HG03457 (cell line): Measurements from ENCODE around the gene MBNL3.

Experiments
- ATAC-seq: cut with Tn5 transposase; IDR thresholded peaks from one replicate; pipeline ENCODE4 v1.9.1; 2021; ENCODE audit warnings: moderate number of reproducible peaks; ENCODE audit not compliant: unreplicated experiment

The MBNL3 gene

DNA sequence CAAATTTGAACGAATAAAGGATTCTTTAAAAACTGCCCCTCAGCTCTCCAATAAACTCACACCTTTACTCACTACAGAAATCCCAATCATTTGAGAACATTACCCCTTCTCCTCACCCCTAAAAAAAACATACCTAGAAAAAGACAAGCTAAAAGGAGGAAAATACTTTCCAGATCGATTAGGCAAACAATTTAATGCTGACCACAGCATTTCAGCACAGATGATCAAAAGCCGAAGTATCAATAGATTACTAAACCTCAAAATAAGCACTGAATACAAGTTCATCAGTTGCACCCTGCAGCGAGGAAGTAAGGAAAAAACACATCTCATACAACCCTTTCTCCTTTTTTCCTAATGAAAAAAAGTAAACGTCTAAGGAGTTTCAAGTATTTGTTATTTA lies 65.5 kb downstream of the MBNL3 start:
- no peak for ATAC-seq

GRCh38 chrX:132415012-132415411 lies 73.8 kb downstream of the MBNL3 start:
- no peak for ATAC-seq

DNA sequence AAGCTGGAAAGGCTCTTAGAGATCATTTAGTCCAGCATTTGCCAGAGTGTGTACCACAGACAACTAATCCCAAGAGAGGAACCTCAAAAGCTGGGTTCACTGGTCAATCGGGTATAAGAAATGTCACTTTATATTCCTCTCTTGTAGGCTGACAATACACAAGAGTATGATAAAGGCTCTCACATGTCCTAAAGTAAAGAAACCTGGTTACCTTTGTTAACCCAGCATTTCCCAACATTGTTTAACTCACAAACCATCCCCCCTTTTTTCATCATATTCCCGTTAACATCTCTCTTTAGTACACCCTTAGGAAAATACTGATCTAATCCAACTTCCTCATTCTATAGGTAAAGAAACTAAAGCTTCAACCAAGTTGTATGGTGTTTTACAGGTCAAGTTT lies 74.4 kb downstream of the MBNL3 start:
- ATAC-seq, result no peak

GRCh38 chrX:132413459-132413858 lies 75.4 kb downstream of the MBNL3 start:
- ATAC-seq, result no peak

GRCh38 chrX:132412208-132412607 lies 76.6 kb downstream of the MBNL3 start:
- no peak for ATAC-seq

DNA sequence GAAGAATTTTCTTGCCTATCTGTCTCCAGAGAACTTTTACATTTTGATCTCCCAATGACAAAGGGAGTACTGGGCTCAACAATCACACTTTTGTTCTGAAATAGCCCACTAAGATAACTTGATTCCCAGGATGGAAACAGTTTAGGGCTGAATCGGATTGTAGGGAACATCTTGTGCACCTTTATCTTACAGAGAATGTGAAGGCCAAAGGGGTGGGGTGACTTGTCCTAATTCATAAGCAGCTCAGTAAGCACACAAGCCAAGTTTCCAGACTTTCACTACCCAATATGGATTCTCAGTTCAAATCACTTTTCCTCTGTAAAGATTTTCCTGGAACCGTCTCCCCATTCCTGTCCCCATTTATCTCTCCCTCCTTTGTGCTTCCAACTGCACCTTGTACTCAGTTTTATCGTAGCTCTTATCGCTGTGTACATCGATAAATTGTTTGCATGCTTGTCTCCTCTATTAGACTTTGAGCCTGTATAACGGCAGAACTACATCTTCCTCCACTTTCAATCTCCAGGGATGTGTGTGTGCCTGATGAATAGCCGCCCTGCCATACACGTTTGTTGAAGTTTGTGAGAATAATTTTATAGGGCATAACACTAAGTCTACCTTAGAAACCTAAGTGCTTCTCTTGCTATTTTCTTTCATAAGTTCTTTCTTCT lies 77.4 kb downstream of the MBNL3 start:
- no peak for ATAC-seq

- ATAC-seq, result no peak
Measured at GRCh38 chrX:132409780-132410556, 78.9 kb downstream of the MBNL3 start.

GRCh38 chrX:132407691-132408090 lies 81.1 kb downstream of the MBNL3 start:
- ATAC-seq, result no peak

GRCh38 chrX:132406106-132406505 lies 82.7 kb downstream of the MBNL3 start:
- ATAC-seq, result no peak

DNA sequence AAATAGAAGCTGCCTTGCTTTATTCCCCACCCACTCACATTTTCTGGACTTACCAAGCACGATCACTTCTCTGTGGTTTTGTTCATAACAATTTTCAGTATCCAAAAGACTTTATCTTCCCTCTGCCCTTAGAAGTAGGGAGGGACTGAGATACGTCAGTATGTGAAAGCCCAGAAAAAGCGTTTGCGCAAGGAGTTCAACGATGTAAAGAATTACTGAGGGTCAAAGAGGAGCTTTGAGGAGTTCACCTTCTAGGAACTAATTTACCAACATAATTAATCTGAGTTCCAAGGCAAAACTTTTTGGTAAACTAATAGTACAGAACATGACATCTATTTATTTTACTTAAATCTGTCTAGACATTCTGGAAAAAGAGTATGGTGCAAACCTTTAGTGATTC lies 84.6 kb downstream of the MBNL3 start:
- no peak for ATAC-seq

DNA sequence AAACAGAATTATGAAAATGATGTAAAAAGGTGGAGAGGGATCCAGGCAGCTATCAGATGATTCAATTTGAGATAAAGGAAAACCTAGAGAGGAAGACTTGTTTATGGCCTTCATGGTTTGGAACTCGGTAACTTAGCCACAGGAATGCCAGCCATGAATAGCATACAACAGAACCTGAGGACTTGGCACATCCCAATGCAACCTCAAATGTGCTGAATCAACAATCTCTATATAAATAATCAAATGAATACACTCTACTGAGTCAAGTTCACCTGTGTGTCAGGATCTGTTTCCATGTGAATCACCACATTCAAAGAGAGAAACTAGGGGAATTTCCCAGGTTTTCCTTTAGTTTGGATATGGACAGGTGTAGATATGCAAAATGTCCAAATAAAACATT lies 86.9 kb downstream of the MBNL3 start:
- ATAC-seq, result no peak

- no peak for ATAC-seq
Measured at GRCh38 chrX:132400706-132401105, 88.1 kb downstream of the MBNL3 start.

GRCh38 chrX:132395645-132396044 lies 93.2 kb downstream of the MBNL3 start:
- no peak for ATAC-seq

GRCh38 chrX:132395026-132395425 lies 93.8 kb downstream of the MBNL3 start:
- ATAC-seq, result no peak

- ATAC-seq, result no peak
Measured at GRCh38 chrX:132394591-132394990, 94.2 kb downstream of the MBNL3 start.

DNA sequence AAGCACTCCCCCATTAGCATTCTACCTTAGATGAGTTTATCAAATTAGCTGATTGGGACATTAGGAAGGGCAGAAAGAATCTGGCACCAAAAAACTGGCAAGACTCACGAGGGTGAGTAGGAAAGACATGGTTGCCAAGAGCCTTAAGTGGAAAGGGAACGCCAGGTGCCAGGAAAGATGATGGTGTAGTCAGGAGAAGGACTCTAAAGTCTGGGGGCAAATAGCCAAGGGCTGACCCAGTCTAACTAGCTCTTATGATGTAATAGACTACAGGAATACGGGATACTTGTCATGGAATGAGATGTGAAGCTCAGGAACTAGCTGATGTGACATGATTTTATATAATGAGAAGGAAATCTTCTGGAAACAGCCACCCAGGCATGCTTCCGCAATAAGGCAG lies 94.8 kb downstream of the MBNL3 start:
- no peak for ATAC-seq

- ATAC-seq, result no peak
Measured at GRCh38 chrX:132393485-132393884, 95.4 kb downstream of the MBNL3 start.

DNA sequence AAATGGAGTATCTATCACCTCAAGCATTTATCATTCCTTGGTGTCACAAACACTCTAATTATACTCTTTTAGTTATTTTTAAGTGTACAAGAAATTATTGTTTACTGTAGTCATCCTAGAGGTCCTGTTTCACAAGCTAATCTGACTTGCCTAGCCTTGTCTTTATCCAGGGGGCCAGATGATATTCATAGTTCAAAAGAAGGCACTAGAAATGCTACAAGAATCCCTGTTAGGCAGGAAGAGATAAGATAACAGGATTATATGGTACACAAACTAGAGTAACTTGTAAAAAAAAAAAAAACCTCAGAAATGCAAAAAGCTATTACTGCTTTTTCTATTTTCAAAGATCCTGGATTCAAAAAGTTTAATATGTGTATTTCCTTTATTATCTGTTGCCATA lies 95.8 kb downstream of the MBNL3 start:
- no peak for ATAC-seq

DNA sequence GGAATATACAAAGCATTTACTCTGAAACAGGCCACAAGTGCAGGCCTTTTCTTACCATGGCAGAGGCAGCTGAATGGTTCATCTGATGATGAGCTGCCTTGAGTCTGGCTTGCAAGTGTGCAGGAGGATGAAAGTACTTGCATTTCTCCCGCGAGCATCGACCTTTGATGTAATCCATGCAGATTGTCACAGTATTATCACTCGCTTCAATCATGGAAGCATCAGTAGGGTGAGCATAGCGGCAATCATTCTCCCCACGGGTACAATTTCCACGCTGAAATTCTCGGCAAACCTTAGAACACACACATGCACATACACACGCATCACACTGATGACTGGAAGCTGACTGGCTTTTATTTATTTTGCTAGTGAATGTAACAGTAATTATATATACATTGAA lies 98.0 kb downstream of the MBNL3 start:
- no peak for ATAC-seq

DNA sequence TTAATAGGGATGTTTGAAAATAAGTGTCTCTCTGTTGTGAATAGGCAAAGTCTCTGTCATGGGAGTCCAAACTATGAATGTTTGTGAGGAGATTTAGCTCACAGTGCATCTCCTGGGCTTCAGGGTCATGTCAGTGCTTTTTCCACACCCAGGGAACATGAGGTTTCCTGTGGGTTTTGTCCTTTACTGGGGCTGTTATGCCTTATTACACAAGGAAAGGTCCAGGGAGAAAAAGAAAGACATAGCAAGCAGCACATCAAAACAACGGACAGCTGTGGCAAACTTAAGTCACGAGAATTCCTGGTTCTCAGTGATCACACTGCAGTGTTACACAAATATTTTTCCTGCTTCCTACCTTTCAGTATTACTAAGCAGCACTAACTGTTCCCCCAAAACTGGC lies 99.4 kb downstream of the MBNL3 start:
- no peak for ATAC-seq

DNA sequence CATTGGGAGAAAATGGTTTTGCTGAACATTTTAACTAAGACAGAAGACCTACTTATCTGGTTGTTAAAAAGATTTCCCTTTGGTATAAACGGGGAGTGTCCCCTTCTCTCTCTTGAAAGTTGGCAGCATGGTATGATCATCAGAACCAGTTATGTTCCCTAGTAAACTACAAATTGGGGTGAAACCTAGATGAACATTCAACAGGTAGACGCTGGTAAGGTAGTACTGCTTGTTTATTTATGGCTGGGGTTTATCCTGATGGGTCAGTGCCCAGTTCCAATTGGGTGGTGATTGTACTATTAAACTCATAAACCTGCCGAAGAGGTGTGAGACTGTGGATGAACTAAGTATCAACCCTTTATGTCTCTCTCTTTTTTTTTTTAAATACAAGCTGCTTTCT lies 100.5 kb downstream of the MBNL3 start:
- ATAC-seq, result no peak

- no peak for ATAC-seq
Measured at GRCh38 chrX:132384301-132384700, 104.5 kb downstream of the MBNL3 start.

- ATAC-seq, result no peak
Measured at GRCh38 chrX:132382068-132382467, 106.8 kb downstream of the MBNL3 start.
